ENCODE measurements around the gene DOCK8.
"Not testable (repeated sequence)": the region's sequence is repeated elsewhere in the genome, so short reads cannot be mapped to it uniquely, and the experiment has no call there.

Gene DOCK8

DNA sequence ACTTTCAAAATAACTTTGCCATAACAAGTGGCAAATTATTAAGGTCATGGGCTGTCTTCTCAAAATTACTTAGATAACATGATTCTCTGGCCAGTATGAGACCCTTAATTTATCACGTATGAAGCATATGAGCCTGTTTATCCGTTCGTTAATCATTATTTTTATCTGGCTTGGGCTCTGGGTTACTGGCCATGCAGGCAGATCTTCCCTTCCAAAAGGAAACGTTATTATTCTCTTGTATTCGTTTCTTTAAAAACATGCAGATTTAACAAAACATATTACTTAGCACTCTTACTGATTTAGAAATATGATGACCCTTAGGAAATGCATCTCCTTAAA lies 148.6 kb downstream of the DOCK8 start:
- DNase-seq (ENCODE audit: low spot score), result no peak

DNA sequence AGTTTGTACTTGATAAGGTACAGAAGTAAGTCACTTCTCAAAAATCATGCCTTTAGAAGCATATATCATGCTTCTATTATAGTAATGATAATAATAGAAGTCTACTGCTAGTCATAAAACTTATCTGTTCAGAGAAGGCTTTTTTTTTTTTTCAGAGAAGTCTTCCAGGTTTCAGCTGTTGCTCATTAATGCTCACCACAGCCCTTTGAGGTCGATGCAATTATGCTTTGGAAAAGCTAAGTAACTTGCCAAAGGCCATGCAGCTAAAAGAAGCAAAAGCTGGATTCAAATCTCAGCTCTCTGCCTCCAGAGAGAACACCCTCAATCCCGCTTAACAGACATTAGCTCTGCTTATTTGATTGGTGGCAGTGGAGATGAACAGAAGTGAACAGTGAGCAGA lies 150.8 kb downstream of the DOCK8 start:
- no peak for DNase-seq (ENCODE audit: low spot score)

DNA sequence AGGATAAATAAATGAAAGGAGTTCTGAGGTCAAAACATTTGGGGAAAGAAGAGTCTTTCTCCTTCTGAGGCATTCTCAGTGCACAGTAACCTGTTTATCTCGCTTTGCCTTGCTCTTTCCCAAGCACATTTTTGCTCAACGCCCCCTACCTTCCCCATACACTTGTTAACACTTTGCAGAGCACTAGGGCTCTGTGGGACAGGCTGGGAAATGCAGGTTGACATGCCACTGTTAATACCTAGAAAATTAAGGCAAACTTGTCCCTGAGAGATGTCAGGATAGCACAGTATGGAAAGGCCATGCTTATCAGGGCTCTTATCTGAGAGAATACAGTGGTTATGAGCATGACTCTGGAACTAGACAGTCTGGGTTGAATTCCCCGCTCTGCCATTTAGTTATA lies 152.0 kb downstream of the DOCK8 start:
- no peak for DNase-seq (ENCODE audit: low spot score)

DNA sequence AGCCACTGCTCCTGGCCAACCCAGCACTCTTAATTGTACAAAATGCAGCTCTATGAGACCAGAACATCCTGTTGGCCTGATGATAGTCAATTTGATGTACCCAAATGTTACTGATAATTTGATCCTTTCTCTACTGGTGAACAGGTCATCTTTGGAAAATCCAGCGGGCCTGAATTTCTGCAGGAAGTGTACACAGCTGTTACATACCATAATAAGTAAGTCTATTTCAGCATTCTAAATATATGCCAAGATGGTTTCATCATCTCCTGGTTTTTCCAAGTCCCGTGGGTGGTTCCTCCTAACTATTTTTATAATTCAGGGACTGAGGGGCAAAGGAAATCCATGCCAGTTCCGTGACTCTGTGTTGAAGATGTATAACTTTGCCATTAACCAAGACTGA lies 155.4 kb downstream of the DOCK8 start:
- DNase-seq (ENCODE audit: low spot score), result no peak

DNA sequence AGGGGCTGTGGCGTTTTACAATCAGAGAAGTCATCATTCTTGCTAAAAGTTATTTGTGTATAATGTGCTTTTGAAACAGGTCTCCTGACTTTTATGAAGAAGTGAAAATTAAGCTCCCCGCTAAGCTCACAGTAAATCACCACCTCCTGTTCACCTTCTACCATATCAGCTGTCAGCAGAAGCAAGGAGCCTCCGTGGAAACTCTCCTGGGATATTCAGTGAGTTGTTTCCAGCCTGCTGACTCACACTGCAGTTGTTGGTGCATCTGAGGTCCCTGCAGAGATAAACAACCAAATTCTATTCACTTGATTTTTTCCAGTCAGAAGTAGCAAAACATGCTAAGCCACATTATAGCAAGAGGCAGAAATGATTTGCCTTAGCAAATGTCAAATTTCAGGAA lies 156.7 kb downstream of the DOCK8 start:
- no peak for DNase-seq (ENCODE audit: low spot score)

DNA sequence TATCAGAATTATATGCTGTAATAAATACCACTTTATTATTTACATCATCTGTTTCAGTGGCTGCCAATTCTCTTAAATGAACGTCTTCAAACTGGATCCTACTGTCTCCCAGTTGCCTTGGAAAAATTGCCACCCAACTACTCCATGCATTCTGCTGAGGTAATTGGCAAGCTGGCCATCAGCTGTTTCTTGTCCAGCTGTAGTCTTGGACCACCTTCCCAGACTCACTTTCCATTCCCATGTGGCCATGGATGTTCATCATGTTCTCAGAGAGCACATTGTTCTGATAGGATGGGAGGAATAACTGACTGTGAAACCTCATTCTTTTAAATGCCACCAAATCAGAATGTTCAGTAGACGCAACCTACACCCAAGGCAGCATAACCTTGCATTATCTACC lies 157.5 kb downstream of the DOCK8 start:
- no peak for DNase-seq (ENCODE audit: low spot score)

DNA sequence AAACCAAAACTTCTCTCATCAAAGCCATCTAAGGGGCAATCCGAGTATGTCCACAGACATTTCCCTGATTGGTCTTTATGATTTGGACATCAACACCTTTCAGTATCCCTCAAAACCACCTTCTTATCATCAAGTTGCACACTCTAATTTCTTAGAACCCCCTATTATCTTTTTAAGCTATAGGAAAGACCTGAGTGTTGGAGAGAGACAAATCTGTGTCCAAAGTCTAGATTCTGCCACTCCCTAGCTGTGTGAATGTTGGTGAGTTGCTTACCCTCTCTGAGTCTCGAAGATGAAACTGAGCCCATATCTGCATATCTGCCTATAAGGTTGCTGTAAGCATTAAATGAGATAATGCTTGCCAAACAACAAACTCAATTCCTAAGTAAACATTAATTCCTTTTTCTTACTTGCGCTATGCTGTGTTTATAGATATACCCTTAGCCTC lies 159.1 kb downstream of the DOCK8 start:
- DNase-seq (ENCODE audit: low spot score), result no peak

DNA sequence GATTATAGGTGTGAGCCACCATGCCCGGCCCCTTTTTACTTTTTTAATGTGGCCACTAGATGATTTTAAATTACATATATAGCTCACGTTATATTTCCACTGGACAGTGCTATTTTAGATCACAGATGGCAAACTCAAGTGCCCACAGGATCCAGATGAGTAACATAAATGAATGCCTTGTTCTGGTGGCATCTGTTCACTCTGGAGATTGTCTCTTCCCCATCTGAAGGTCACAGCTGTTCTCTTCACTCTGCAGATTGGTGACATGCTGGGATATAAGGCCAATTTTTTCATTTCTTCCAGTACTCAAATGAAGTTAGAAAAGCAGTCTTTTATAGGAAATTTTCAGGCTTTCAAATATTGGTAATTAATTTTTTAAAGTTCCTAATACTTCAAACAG lies 160.1 kb downstream of the DOCK8 start:
- DNase-seq (ENCODE audit: low spot score), result no peak

DNA sequence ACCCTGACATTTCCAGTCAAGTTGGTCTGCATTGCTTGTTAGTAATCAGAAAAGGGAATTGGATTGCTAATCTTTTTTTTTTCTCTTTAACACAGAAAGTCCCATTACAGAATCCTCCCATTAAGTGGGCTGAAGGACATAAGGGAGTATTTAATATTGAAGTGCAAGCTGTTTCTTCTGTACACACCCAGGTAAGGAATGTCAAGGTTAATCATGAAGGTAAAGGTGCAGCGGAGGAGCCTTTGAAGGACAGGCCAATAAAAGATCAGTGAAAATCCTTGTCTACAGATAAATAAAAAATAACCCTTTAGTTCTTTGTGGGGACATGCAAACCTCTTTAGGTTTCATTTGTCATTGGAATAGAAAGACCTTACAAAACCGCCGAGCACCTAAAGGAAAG lies 161.4 kb downstream of the DOCK8 start:
- no peak for DNase-seq (ENCODE audit: low spot score)

DNA sequence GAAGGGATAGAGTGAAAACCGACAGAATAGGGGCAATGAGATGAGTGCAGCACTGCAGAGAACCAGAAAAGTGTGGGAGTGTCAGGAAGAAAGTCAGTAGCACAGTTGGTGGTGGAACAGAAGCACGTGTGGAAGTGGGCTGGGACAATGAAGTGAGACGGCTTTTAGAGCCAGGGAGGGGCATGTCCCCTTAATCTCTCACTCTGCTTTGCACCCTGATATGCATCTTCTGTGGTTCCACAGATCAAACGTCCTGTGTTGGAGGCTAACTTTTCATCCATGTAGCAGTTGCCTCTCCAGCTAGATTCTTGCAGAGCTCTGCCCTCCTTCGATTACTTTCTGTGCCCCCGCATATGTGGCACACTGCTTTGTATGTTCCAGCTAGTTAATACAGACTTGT lies 163.6 kb downstream of the DOCK8 start:
- DNase-seq (ENCODE audit: low spot score), result no peak

DNA sequence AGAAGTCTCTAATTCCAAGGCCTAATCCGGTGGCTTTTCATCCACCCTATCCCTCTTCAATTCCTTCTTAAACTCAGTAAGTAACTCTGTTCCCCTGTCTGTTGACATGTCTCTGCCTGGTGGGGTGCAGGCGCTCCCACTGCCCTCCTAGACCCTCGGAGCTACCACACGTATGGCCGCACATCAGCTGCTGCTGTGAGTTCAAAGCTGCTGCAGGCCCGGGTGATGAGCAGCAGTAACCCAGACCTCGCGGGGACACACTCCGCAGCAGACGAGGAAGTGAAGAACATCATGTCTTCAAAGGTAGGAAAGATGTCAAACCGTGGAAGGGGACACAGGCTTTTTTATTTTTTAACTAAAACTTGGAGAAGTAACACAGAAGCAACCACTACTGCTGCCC lies 167.7 kb downstream of the DOCK8 start:
- no peak for DNase-seq (ENCODE audit: low spot score)

DNA sequence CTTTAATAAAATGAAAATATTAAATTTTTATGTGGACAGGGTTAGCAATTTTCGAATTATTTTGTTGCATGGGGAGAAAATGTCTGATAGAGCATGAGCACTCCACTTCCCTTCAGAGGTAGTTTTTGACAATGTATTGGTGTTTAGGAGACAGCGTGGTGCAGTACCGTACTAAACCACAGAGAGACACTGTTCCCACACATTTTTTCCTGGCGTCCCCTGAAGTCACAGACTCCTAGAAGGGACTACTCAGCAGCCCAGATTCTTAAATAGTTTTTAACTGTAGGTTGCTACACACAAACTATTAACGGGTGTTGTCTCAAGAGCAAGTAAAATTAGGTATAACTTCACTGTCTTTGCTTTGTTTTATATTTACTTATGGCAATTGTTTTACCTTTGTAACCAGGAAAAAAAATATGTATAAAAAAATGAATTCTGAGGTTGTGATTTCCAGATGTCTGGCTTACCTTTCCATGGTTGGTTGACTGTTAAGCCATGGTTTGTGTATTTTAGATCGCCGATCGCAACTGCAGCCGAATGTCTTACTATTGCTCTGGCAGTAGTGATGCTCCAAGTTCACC lies 171.2 kb downstream of the DOCK8 start:
- DNase-seq (ENCODE audit: low spot score), result peak; percentile 61

DNA sequence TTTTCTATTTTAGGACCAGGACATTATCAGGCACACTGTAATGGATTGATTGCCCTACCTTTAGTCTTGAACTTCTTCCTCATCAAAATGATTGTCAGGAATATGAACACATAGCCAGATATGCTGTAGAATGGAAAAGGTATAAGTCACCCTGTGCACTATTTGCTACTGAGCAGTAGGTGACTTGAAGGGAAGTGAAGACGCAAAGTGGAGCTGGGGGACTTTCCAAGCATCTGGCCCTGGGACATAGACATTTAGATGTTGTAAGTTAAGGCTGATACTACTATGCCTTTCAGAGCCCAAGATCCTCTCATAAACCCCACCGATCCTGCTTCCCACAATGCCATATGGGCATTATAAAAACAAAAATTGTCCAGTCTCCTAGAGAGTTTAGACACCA lies 174.5 kb downstream of the DOCK8 start:
- DNase-seq (ENCODE audit: low spot score), result no peak

DNA sequence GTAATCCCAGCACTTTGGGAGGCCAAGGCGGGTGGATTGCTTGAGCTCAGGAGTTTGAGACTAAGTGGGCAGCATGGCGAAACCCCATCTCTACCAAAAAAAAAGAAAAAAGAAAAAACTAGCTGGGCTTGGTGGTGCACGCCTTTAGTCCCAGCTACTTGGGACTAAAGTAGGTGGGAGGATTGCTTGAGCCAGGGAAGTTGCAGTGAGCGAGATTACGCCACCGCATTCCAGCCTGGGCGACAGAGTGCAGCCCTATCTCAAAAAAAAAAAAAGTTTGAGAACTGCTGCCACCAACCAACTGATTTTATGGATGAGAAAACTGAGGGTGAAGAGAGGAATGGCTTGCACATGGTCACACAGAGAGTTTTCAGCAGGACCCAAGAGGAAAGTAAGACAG lies 175.1 kb downstream of the DOCK8 start:
- no peak for DNase-seq (ENCODE audit: low spot score)

DNA sequence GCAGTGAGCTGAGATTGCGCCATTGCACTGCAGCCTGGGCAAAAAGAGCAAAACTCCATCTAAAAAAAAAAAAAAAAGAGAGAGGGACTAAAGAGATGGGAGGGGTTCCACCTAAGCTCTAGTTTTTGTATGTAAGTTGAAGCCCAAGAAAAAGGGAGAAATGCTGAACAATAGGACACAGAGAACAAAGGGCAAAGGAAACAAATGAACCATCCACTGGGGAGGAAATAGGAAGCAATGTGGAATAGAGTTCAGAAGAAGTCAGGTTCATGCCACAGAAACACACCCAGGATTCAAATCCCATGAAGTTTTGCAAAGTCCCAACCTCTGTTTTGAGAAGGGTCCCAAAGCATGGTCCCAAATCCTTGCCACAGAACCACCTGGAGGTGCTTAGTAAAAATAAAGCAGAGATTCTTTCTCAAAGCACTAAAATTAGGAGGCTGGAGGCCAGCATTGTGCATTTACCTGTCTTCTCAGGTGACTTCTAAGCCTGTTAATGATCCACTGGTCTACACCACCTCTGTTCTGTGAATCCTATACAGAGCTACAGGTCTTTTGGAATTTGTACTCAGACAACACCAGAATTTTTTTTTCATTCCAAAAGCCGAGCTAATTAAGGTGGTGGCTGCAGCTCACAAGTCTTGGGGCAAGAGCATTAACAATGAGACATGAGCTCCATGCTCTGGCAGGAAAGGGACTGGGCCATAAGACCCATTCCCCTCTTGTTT lies 177.6 kb downstream of the DOCK8 start:
- no peak for DNase-seq (ENCODE audit: low spot score)

DNA sequence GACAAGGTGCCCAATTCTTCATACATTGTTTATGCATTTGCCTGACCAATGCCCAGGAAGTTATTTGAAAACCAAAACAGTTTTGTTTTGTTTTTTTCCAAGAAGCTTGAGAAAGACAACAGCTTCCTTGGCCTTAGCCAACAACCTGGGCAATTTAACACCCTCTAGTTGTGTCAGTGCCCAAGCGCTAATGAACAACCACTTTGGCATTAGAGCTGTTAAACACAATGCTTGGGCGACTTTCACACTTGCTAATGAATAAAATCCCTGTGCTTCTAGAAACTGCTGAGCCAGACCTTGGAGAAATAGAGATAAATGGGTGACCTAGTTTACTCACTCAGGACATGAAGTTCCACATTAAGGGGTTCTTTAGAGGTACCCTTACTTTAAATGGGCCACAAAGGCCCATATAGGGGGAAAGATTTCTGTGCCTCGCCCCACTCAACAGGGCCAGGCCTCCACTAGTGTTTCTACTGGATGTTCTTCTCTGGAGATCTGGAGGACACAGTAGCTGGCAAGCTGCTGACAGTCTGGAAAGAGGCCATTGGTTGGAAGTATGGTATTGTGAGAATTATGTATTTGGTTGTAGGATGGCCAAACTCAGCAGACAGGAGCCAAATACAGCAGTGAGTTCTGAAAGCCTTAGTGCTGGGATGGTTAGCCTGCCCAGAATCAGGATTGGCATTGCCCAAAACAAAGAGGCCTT lies 179.8 kb downstream of the DOCK8 start:
- DNase-seq (ENCODE audit: low spot score), result peak; percentile 2

DNA sequence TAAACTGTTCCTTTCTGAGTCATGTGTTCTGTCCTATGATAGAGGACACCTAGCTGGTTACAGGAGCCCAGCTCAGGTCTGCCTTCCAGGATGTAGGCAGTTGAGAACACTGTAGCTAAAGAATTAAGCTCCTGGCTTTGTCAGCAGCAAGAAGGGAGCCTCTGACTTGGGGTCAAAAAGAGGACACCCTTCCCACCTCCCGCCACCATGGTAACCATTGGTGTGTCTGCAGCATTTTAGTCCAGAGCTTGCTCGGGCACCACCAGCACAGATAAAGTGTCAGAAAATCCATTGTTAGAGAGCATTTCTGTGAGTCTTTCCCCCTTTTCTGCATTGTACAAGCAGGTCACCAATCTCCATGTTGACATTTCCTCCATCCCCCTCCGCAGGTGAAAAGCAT lies 181.7 kb downstream of the DOCK8 start:
- no peak for DNase-seq (ENCODE audit: low spot score)

DNA sequence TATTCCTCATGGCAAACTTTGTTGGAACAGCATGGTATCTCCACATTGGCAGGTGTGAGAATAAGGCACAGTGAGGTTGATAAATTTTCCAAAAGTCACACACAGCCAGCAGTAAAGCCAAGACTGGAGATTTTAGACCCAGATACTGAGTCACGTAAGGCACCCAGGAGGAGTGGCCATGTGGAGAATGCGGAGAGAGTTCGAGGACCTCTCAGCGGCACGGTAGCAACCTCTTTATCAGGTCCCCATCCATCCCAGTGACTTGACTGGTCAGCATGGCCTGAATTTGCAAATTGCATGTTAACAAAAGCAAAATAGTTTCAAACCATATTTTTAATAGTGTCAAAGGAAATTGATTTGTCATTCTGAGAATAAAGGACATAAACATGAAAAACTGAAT lies 183.4 kb downstream of the DOCK8 start:
- no peak for DNase-seq (ENCODE audit: low spot score)

DNA sequence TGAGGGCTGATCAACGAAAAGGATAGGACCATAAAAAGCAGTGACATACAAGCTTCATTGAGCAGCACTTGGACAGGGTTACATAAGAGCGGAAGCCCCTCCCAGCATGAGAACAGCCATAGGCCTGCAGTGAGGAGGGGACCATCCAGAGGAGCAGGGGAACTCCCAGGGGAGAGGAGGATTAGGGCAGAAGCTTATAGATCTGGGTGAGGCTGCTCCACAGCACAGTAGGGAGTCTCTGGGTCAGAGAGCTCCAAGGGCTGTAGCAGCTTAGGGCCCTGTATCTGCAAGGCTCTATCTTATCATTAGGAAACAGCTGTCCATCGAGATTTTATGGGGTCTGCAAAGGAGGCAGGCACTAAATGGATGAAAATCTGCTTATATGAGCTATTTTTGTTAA lies 186.6 kb downstream of the DOCK8 start:
- no peak for DNase-seq (ENCODE audit: low spot score)

DNA sequence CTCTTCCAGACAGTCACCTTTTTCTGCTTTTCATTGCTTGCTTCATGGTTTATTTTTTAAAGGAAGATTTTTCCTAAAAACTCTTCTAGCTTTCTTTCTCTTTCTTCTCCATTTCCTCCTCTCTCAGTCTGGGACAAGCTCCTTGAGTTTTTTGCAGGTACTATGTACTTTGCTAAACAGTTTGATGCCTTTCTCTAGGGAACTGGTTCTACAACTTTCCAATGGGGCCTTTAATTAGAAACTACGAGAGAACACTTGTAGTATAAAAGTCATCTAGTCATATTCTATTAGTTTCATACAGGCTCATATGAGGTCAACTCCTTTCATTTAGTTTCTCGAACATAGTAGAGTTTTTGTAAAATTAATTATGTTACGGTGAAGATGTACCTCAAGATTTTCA lies 189.6 kb downstream of the DOCK8 start:
- no peak for DNase-seq (ENCODE audit: low spot score)

DNA sequence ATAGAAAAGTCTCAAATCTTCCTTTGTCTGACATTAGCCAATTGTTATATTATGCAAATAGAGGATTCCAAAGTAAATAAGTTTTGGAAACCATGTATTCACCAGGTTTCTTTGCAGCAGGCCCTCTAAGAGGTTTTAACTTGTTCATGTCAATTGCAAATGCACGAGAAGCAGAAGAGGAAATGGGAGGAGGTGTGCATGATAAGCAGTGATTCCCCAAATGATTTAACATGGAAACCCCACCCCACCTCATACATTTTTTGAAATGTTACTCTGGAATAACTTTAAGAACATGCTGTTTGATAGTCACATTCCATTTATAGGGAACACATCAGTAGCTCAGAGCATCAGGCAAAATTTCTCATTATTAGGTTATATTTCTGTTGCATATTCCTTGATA lies 190.7 kb downstream of the DOCK8 start:
- DNase-seq (ENCODE audit: low spot score), result no peak

DNA sequence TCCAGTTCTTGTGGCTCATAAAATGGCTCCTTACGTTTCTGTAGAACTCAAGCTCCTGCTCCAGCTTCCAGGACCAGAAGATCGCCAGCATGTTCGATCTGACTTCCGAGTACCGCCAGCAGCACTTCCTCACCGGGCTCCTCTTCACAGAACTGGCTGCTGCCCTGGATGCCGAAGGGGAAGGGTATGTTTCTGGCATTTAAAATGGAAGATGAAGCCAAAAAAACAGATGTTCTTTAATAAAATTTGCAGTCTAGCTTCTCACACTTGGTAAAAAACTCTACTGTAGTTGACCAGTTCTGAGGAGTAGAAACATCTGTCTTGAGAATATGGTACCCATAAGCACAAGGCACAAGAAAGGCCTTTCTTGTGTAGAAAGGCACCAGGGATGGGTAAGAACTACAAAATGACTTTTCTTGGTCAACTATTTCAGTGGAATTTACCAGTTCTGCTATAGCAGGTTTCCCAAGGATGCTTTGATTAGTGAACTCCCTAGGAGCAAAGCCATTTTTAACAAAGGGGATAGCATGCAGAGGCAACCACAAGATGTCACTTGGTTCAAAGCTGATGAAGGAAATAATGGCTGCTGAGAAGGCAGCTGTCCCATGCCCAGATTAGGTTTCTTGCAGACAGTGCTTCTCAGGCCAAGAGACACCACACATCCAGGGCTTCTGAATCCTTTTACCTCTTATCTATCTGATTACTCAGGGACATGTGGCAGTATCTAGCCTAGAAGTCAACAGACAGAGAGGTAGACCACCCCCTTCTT lies 192.4 kb downstream of the DOCK8 start:
- peak; percentile 3 for DNase-seq (ENCODE audit: low spot score)

DNA sequence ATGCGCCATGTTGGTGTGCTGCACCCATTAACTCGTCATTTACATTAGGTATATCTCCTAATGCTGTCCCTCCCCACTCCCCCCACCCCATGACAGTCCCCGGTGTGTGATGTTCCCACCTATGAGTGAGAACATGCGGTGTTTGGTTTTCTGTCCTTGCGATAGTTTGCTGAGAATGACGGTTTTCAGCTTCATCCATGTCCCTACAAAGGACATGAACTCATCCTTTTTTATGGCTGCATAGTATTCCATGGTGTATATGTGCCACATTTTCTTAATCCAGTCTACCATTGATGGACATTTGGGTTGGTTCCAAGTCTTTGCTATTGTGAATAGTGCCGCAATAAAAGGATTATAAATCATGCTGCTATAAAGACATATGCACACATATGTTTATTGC lies 195.0 kb downstream of the DOCK8 start:
- DNase-seq (ENCODE audit: low spot score), result not testable (repeated sequence)

Measured in cerebellar cortex (tissue), 1 donor.